ENCODE measurements around the gene ABCC9. TPM values are rescaled to one million over a fixed set of nuclear protein-coding genes. Genes with fewer than 3 reads are reported as not detected.

Gene ABCC9
- total and polyA plus RNA-seq, 2 donors (not counting 3 experiments of a cell fraction or from before 2014, with no cell fraction given), result under 0.01 TPM; not detected in 1

GRCh38 chr12:21764950-21765349, 176.3 kb downstream of the ABCC9 start:
- TF ChIP-seq MAX (IDR thresholded peaks at IDR 0.05; ENCODE audit: insufficient read depth, insufficient read length), result no peak
- TF ChIP-seq CTCF (IDR thresholded peaks at IDR 0.05; ENCODE audit: extremely low read depth in 1 of 2, insufficient read depth in 1 of 2, low read depth in 1 of 2, low read length in 2 of 2), result no peak
- TF ChIP-seq FOS (IDR thresholded peaks at IDR 0.05; ENCODE audit: borderline replicate concordance, insufficient read depth, low read length), result no peak
- TF ChIP-seq EZH2 (IDR thresholded peaks at IDR 0.05; ENCODE audit: borderline replicate concordance, low read depth, low read length, severe bottlenecking), result no peak
- TF ChIP-seq GATA2 (IDR thresholded peaks at IDR 0.05; ENCODE audit: insufficient read depth, insufficient read length, low read depth, low read length), result no peak
- no peak for TF ChIP-seq JUN (IDR thresholded peaks at IDR 0.05; ENCODE audit: borderline replicate concordance, insufficient read depth, insufficient read length, low read depth)
- no peak for TF ChIP-seq MYC (IDR thresholded peaks at IDR 0.05; ENCODE audit: low read depth, low read length)
- TF ChIP-seq POLR2A (IDR thresholded peaks at IDR 0.05; ENCODE audit: low read depth, low read length), result no peak
- no peak for TF ChIP-seq POLR2AphosphoS5 (IDR thresholded peaks at IDR 0.05; ENCODE audit: insufficient read depth, low read depth, low read length)
- dilution Hi-C loops (cut with MboI; ENCODE audit: extremely low pct_ligation_motif_present, low sequenced_read_pairs) (no loop called here), intact Hi-C loops (cut with micrococcal nuclease) (no loop called here)
- ChIA-PET CTCF (interaction anchor here (1.1 kb wide), 1 partner anchor 67 kb away, joined by 4 read pairs; no protein-coding TSS in a partner anchor), POLR2A (no interaction called here)
- Histone ChIP-seq H3K4me3 (replicated peaks in 1 of 3; ENCODE audit: insufficient read depth in 1 of 3, low read depth in 1 of 3, low read length in 3 of 3) (no peak overlapping the region), H4K20me1 (replicated peaks; ENCODE audit: control insufficient read depth, extremely low read depth, insufficient read depth, low read length) (no peaks in the 10 kb centered on the region), H3K9me3 (replicated peaks; ENCODE audit: control insufficient read depth, insufficient read depth, low read length) (no peaks in the 10 kb centered on the region), H3K9me1 (replicated peaks; ENCODE audit: control insufficient read depth, extremely low read depth, insufficient read depth, low read length) (no peaks in the 10 kb centered on the region), H3K36me3 (ENCODE audit: control insufficient read depth in 2 of 2, extremely low read depth in 1 of 2, insufficient read depth in 2 of 2, low read length in 2 of 2) (no peaks in the 10 kb centered on the region), H3K79me2 (ENCODE audit: control insufficient read depth, insufficient read depth, low read length) (no peaks in the 10 kb centered on the region), H3K4me1 (ENCODE audit: control insufficient read depth, extremely low read depth, insufficient read depth, low read length) (no peaks in the 10 kb centered on the region), H3K9ac (replicated peaks; ENCODE audit: extremely low read depth, insufficient read depth, low read length) (no peak overlapping the region), H2AFZ (ENCODE audit: low read depth, low read length) (no peak overlapping the region), H3K4me2 (ENCODE audit: insufficient read depth, low read length) (no peak overlapping the region), H3K27me3 (ENCODE audit: control insufficient read depth in 2 of 2, insufficient read depth in 2 of 2, low read length in 2 of 2) (no peaks in the 10 kb centered on the region), H3K27ac (ENCODE audit: insufficient read depth, low read depth, low read length) (no peak overlapping the region)
- no peak for FAIRE-seq
- DNase-seq (ENCODE audit: low read depth, low spot score), result no peak
- BruUV-seq (replicated peaks), result no TSS peak
